ACHN (cell line): Measurements from ENCODE around the gene PTPRM.

Experiments used
- DNase-seq: peaks from one replicate; pipeline ENCODE4 v3.0.0-alpha.2; 2015
- in situ Hi-C: cut with HindIII; loops from 2 replicates; pipeline ENCODE4 v1.10.0; 2017; ENCODE audit warnings: low sequenced_read_pairs, low pct_ligation_motif_present, low pct_unique_long_range_greater_than_20kb

The PTPRM gene

GRCh38 chr18:7646174-7646886 is 79.2 kb downstream of the PTPRM start:
- no peak for DNase-seq
- in situ Hi-C loops, result no loop called here

GRCh38 chr18:7647500-7647899 is 80.4 kb downstream of the PTPRM start:
- no peak for DNase-seq
- in situ Hi-C loops, result no loop called here

GRCh38 chr18:7657050-7657449 is 89.9 kb downstream of the PTPRM start:
- in situ Hi-C loops, result no loop called here
- DNase-seq, result no peak

- in situ Hi-C loops, result no loop called here
- no peak for DNase-seq
Observed at GRCh38 chr18:7657937-7658336, 90.8 kb downstream of the PTPRM start.

GRCh38 chr18:7658701-7659100 is 91.6 kb downstream of the PTPRM start:
- in situ Hi-C loops, result no loop called here
- DNase-seq, result no peak

- in situ Hi-C loops, result no loop called here
- DNase-seq, result no peak
Observed at GRCh38 chr18:7661207-7661606, 94.1 kb downstream of the PTPRM start.

GRCh38 chr18:7662866-7663265 is 95.8 kb downstream of the PTPRM start:
- in situ Hi-C loops, result no loop called here
- no peak for DNase-seq

GRCh38 chr18:7663366-7664312 is 96.5 kb downstream of the PTPRM start:
- DNase-seq, result no peak
- in situ Hi-C loops, result no loop called here

GRCh38 chr18:7666195-7666776 is 99.2 kb downstream of the PTPRM start:
- in situ Hi-C loops, result no loop called here
- DNase-seq, result no peak

GRCh38 chr18:7668392-7668791 is 101.3 kb downstream of the PTPRM start:
- no peak for DNase-seq
- in situ Hi-C loops, result no loop called here

GRCh38 chr18:7669361-7669760 is 102.2 kb downstream of the PTPRM start:
- in situ Hi-C loops, result no loop called here

GRCh38 chr18:7671105-7671504 is 104.0 kb downstream of the PTPRM start:
- DNase-seq, result no peak
- in situ Hi-C loops, result no loop called here

More at GRCh38 chr18:7669361-7669760, 102.2 kb downstream of the PTPRM start:
- no peak for DNase-seq

GRCh38 chr18:7676253-7676873 is 109.2 kb downstream of the PTPRM start:
- in situ Hi-C loops, result no loop called here
- no peak for DNase-seq

- in situ Hi-C loops, result no loop called here
- DNase-seq, result no peak
Observed at GRCh38 chr18:7677001-7677400, 109.9 kb downstream of the PTPRM start.

- in situ Hi-C loops, result no loop called here
- no peak for DNase-seq
Observed at GRCh38 chr18:7677424-7677823, 110.3 kb downstream of the PTPRM start.

- no peak for DNase-seq
- in situ Hi-C loops, result no loop called here
Observed at GRCh38 chr18:7678389-7678788, 111.3 kb downstream of the PTPRM start.

GRCh38 chr18:7678801-7679200 is 111.7 kb downstream of the PTPRM start:
- DNase-seq, result no peak
- in situ Hi-C loops, result no loop called here

GRCh38 chr18:7681298-7681697 is 114.2 kb downstream of the PTPRM start:
- no peak for DNase-seq
- in situ Hi-C loops, result no loop called here

- no peak for DNase-seq
- in situ Hi-C loops, result no loop called here
Observed at GRCh38 chr18:7682321-7682720, 115.2 kb downstream of the PTPRM start.
